GM18498 (cell line): Measurements from ENCODE around the gene MYL12A.
A peak's percentile ranks its signal among the peaks of the same experiment; 100 is the strongest.

Experiments
- ATAC-seq: cut with Tn5 transposase; IDR thresholded peaks from one replicate; pipeline ENCODE4 v1.9.1; 2021; ENCODE audit warnings: mild to moderate bottlenecking, moderate library complexity; ENCODE audit not compliant: unreplicated experiment

Gene MYL12A

GRCh38 chr18:3281456-3282400, 34.1 kb downstream of the MYL12A start:
- peak; percentile 49 for ATAC-seq

GRCh38 chr18:3283253-3283863, 35.8 kb downstream of the MYL12A start:
- ATAC-seq, result no peak

- ATAC-seq, result no peak
Observed at GRCh38 chr18:3283908-3284307, 36.3 kb downstream of the MYL12A start.

GRCh38 chr18:3284501-3284900, 36.9 kb downstream of the MYL12A start:
- ATAC-seq, result no peak

GRCh38 chr18:3286159-3286558, 38.6 kb downstream of the MYL12A start:
- ATAC-seq, result no peak

- ATAC-seq, result no peak
Observed at GRCh38 chr18:3293196-3293951, 45.8 kb downstream of the MYL12A start.

- ATAC-seq, result no peak
Observed at GRCh38 chr18:3294435-3295080, 47.0 kb downstream of the MYL12A start.

GRCh38 chr18:3297025-3297984, 49.7 kb downstream of the MYL12A start:
- ATAC-seq, result peak; percentile 99

GRCh38 chr18:3304832-3305231, 57.2 kb downstream of the MYL12A start:
- ATAC-seq, result no peak

GRCh38 chr18:3305354-3305762, 57.8 kb downstream of the MYL12A start:
- no peak for ATAC-seq
